ENCODE data around the gene RNF208. TPM values are rescaled to one million over a fixed set of nuclear protein-coding genes. Genes with fewer than 3 reads are reported as not detected.

The RNF208 gene
- total and polyA plus RNA-seq, 5 donors from 2014 or later: 1.2 TPM; not detected in 4

GRCh38 chr9:137256856-137257255 is 34.8 kb upstream of the RNF208 start:
- Mint-ChIP-seq H3K27ac (peak overlapping the region in 1 of 3 donors; percentile 11), H3K36me3 (peaks cover 11% of the 10 kb centered on the region), H3K4me3 (peak overlapping the region; percentile 18 to 92 (median 85)), H3K9me3 (no peaks in the 10 kb centered on the region), H3K4me1 (peaks cover 0 to 30% (median 4%) of the 10 kb centered on the region in 4 donors), H3K27me3 (no peaks in the 10 kb centered on the region)
- H3K27me3 ChIP-seq (ENCODE audit: control insufficient read depth, insufficient read depth, low read length): no peaks in the 10 kb centered on the region
- no peak overlapping the region for H3K4me3 ChIP-seq (ENCODE audit: low read depth, low read length)
- H3K36me3 ChIP-seq (ENCODE audit: control insufficient read depth, insufficient read depth, low read length): peaks cover 12% of the 10 kb centered on the region
- ATAC-seq (ENCODE audit: low read depth in 2 of 2) (no peak), DNase-seq (no peak)
- peaks cover 27% of the 10 kb centered on the region for H3K4me1 ChIP-seq (ENCODE audit: control insufficient read depth, insufficient read depth, low read length, poor library complexity, severe bottlenecking)
- no peak overlapping the region for H3K27ac ChIP-seq (ENCODE audit: insufficient read depth, low read length, poor library complexity, severe bottlenecking)
- H3K9me3 ChIP-seq (ENCODE audit: control insufficient read depth in 2 of 2, low read length in 2 of 2): no peaks in the 10 kb centered on the region

- H3K27ac Mint-ChIP-seq: peak overlapping the region in 1 of 3 donors; percentile 67
- no peaks in the 10 kb centered on the region for H3K9me3 Mint-ChIP-seq
- H3K4me3 ChIP-seq (ENCODE audit: low read depth, low read length): peak overlapping the region; percentile 53
Observed at GRCh38 chr9:137256362-137256761, 34.3 kb upstream of the RNF208 start.

GRCh38 chr9:137255448-137256114 is 33.5 kb upstream of the RNF208 start:
- Histone ChIP-seq H3K9me3 (ENCODE audit: control insufficient read depth in 2 of 2, low read length in 2 of 2) (no peaks in the 10 kb centered on the region), H3K4me3 (ENCODE audit: low read depth, low read length) (peak overlapping the region; percentile 53), H3K36me3 (ENCODE audit: control insufficient read depth, insufficient read depth, low read length) (peaks cover 12% of the 10 kb centered on the region), H3K27ac (ENCODE audit: insufficient read depth, low read length, poor library complexity, severe bottlenecking) (peak overlapping the region; percentile 63), H3K27me3 (ENCODE audit: control insufficient read depth, insufficient read depth, low read length) (no peaks in the 10 kb centered on the region), H3K4me1 (ENCODE audit: control insufficient read depth, insufficient read depth, low read length, poor library complexity, severe bottlenecking) (peaks cover 27% of the 10 kb centered on the region)
- H3K27me3 Mint-ChIP-seq: no peaks in the 10 kb centered on the region
- peaks cover 7% of the 10 kb centered on the region for H3K36me3 Mint-ChIP-seq
- H3K9me3 Mint-ChIP-seq: no peaks in the 10 kb centered on the region
- ATAC-seq (ENCODE audit: low read depth in 2 of 2) (no peak), DNase-seq (peak in 1 of 3 donors; percentile 50)
- H3K4me3 Mint-ChIP-seq: peak overlapping the region; percentile 84 to 97 (median 91)
- peaks cover 0 to 26% (median 3%) of the 10 kb centered on the region in 4 donors for H3K4me1 Mint-ChIP-seq
- peak overlapping the region; percentile 67 to 76 (median 76) for H3K27ac Mint-ChIP-seq

More at GRCh38 chr9:137256362-137256761, 34.3 kb upstream of the RNF208 start:
- Histone ChIP-seq H3K36me3 (ENCODE audit: control insufficient read depth, insufficient read depth, low read length) (peaks cover 12% of the 10 kb centered on the region), H3K27ac (ENCODE audit: insufficient read depth, low read length, poor library complexity, severe bottlenecking) (no peak overlapping the region), H3K4me1 (ENCODE audit: control insufficient read depth, insufficient read depth, low read length, poor library complexity, severe bottlenecking) (peaks cover 27% of the 10 kb centered on the region), H3K27me3 (ENCODE audit: control insufficient read depth, insufficient read depth, low read length) (no peaks in the 10 kb centered on the region), H3K9me3 (ENCODE audit: control insufficient read depth in 2 of 2, low read length in 2 of 2) (no peaks in the 10 kb centered on the region)
- DNase-seq (no peak), ATAC-seq (ENCODE audit: low read depth in 2 of 2) (no peak)
- peak overlapping the region; percentile 18 to 92 (median 85) for H3K4me3 Mint-ChIP-seq
- no peaks in the 10 kb centered on the region for H3K27me3 Mint-ChIP-seq
- peaks cover 7% of the 10 kb centered on the region for H3K36me3 Mint-ChIP-seq
- peaks cover 0 to 26% (median 3%) of the 10 kb centered on the region in 4 donors for H3K4me1 Mint-ChIP-seq

DNA sequence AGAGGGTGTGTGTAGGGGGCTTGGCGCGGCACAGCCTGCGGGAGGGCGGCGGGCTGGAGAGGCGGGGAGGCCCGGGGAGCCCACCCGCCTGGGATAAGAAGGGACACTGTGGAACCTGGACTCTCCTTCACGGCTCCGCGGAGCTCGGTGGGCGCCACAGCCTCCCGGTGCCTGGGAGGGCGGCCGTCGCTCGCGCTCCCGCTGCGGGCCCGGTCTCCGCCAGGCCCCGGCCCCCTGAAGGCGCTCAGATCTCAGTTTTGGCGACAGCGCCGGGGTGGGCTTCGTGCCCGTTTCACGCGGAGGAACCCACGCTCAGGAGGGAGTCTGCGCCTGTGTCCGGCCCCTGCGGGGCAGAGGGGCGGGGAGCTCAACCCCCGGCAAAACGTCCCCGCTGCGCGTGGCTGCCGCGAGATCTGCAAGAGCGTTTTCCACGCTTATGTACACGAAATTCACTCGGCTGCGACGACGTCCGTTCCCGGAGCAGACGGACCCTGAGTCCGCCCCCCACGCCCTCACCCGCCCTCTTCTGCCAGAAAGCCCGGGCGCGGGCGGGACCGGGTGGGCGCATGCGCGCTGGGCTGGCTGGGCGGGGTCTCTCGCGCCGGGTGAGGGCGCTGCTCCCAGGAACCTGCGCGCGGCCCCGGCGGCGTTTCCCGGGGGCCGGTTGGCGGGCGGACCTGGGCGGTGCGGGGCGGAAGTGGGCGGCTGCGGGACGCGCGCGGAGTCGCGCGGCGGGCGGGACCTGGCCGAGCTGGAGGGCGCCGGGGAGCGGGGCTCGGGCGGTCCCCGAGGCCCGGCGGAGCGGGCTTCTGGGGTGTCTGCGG is 32.8 kb upstream of the RNF208 start, which contains the start of gene NELFB:
NELFB (plus strand) TSS at position 704 of the 824 bp plus-strand sequence.
- Histone ChIP-seq H3K4me3 (ENCODE audit: low read depth, low read length) (peak within 1 kb of the TSS; percentile 67), H3K27ac (ENCODE audit: insufficient read depth, low read length, poor library complexity, severe bottlenecking) (peak within 1 kb of the TSS; percentile 63), H3K4me1 (ENCODE audit: control insufficient read depth, insufficient read depth, low read length, poor library complexity, severe bottlenecking) (peaks cover 27% of the 10 kb centered on the region), H3K36me3 (ENCODE audit: control insufficient read depth, insufficient read depth, low read length) (peaks cover 12% of the 10 kb centered on the region), H3K27me3 (ENCODE audit: control insufficient read depth, insufficient read depth, low read length) (no peaks in the 10 kb centered on the region), H3K9me3 (ENCODE audit: control insufficient read depth in 2 of 2, low read length in 2 of 2) (no peaks in the 10 kb centered on the region)
- ATAC-seq (ENCODE audit: low read depth in 2 of 2): peak; percentile 89 to 92
- Mint-ChIP-seq H3K36me3 (peaks cover 7% of the 10 kb centered on the region), H3K9me3 (no peaks in the 10 kb centered on the region), H3K4me1 (peaks cover 0 to 26% (median 3%) of the 10 kb centered on the region in 4 donors), H3K27ac (peak within 1 kb of the TSS; percentile 67 to 76 (median 76)), H3K4me3 (peak within 1 kb of the TSS; percentile 84 to 97 (median 91)), H3K27me3 (no peaks in the 10 kb centered on the region)
- peak; percentile 90 to 95 (median 94) for DNase-seq

DNA sequence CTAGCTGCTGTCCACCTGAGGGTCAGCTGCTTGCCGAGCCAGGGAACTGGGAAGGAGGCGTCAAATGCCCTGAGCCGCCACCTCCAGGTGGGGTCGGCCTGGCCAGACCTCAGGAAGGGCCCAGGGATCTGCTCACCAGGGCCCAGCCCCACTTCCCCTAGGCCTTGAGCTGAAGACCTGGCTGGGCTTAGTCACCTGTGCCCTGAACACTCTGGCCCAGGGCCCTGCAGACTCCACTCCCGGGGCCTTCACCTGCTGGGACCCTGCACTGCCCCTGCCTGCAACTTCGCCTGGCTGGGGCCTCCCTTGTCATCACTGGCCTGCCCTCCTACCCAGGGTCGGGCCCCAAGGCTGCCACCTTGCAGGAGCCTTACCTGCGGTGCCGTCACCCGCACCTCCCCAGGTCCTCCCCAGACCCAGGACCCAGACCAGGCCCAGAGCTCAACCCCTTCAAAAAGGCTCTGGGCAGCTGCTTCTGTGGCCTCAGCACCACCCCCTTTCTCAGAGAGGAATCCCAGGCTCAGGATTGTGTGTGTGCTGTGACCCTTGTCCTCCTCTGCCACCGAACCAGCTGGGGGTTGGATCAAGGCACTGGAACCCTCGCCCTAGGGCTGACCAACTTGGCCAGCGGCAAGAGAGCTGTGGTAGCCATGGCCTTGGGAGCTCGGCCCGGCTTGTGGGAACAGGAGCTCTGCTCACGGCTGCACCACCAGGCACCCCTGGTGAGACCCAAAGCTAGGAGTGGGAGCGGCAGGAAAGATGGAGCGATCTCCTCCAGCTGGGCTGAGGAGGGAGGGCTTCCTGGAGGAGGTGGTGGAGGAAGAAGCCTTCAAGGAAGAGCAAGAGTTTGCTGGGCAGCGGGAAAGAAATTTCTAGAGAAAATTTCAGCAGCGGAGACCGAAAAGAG is 31.9 kb upstream of the RNF208 start:
- H3K27ac Mint-ChIP-seq: peak overlapping the region in 1 of 3 donors; percentile 46
- H3K36me3 Mint-ChIP-seq: peaks cover 2% of the 10 kb centered on the region
- Histone ChIP-seq H3K27ac (ENCODE audit: insufficient read depth, low read length, poor library complexity, severe bottlenecking) (no peak overlapping the region), H3K9me3 (ENCODE audit: control insufficient read depth in 2 of 2, low read length in 2 of 2) (no peaks in the 10 kb centered on the region), H3K4me3 (ENCODE audit: low read depth, low read length) (no peak overlapping the region), H3K36me3 (ENCODE audit: control insufficient read depth, insufficient read depth, low read length) (peaks cover 8% of the 10 kb centered on the region), H3K27me3 (ENCODE audit: control insufficient read depth, insufficient read depth, low read length) (no peaks in the 10 kb centered on the region), H3K4me1 (ENCODE audit: control insufficient read depth, insufficient read depth, low read length, poor library complexity, severe bottlenecking) (peaks cover 27% of the 10 kb centered on the region)
- H3K4me1 Mint-ChIP-seq: peaks cover 0 to 23% (median 3%) of the 10 kb centered on the region in 4 donors
- DNase-seq (no peak), ATAC-seq (ENCODE audit: low read depth in 2 of 2) (no peak)
- no peaks in the 10 kb centered on the region for H3K27me3 Mint-ChIP-seq
- H3K4me3 Mint-ChIP-seq: peak overlapping the region; percentile 77 to 96 (median 88)
- no peaks in the 10 kb centered on the region for H3K9me3 Mint-ChIP-seq

GRCh38 chr9:137252555-137253506 is 30.8 kb upstream of the RNF208 start:
- H3K4me1 Mint-ChIP-seq: peaks cover 0 to 23% (median 3%) of the 10 kb centered on the region in 4 donors
- DNase-seq: no peak
- H3K27ac Mint-ChIP-seq: no peak overlapping the region
- Histone ChIP-seq H3K4me1 (ENCODE audit: control insufficient read depth, insufficient read depth, low read length, poor library complexity, severe bottlenecking) (peaks cover 27% of the 10 kb centered on the region), H3K9me3 (ENCODE audit: control insufficient read depth in 2 of 2, low read length in 2 of 2) (no peaks in the 10 kb centered on the region), H3K27ac (ENCODE audit: insufficient read depth, low read length, poor library complexity, severe bottlenecking) (no peak overlapping the region), H3K27me3 (ENCODE audit: control insufficient read depth, insufficient read depth, low read length) (no peaks in the 10 kb centered on the region), H3K4me3 (ENCODE audit: low read depth, low read length) (no peak overlapping the region), H3K36me3 (ENCODE audit: control insufficient read depth, insufficient read depth, low read length) (peaks cover 5% of the 10 kb centered on the region)
- H3K4me3 Mint-ChIP-seq: peak overlapping the region in 1 of 4 donors; percentile 77
- no peaks in the 10 kb centered on the region for H3K36me3 Mint-ChIP-seq
- H3K27me3 Mint-ChIP-seq: no peaks in the 10 kb centered on the region
- no peak for ATAC-seq (ENCODE audit: low read depth in 2 of 2)
- H3K9me3 Mint-ChIP-seq: no peaks in the 10 kb centered on the region

Data from CD4-positive, CD25-positive, alpha-beta regulatory T cell (primary cell).